Parathyroid adenoma (tissue), 2 donors: ENCODE measurements around the gene POU2AF3.

ENCODE experiments used
- H2AFZ ChIP-seq: fragments of 300-600 bp; sonication (generic); one replicate; pipeline ENCODE4 v1.7.0; 2017; ENCODE audit warnings: antibody characterized with exemption, mild to moderate bottlenecking
- H3K27ac ChIP-seq: fragments of 300-600 bp; sonication (generic); one replicate; pipeline ENCODE4 v1.7.0; 2017
- H3K27me3 ChIP-seq: fragments of 300-600 bp; sonication (generic); one replicate; pipeline ENCODE4 v1.7.0; 2017; ENCODE audit warnings: low read length; ENCODE audit not compliant: control insufficient read depth, insufficient read depth
- H3K36me3 ChIP-seq: fragments of 300-600 bp; sonication (generic); one replicate; pipeline ENCODE4 v1.7.0; 2017; ENCODE audit warnings: low read length; ENCODE audit not compliant: control insufficient read depth, insufficient read depth
- H3K4me1 ChIP-seq: fragments of 300-600 bp; sonication (generic); one replicate; pipeline ENCODE4 v1.7.0; 2017; ENCODE audit warnings: control low read depth
- H3K4me2 ChIP-seq: fragments of 300-600 bp; sonication (generic); one replicate; pipeline ENCODE4 v1.7.0; 2017; ENCODE audit warnings: low read length
- H3K4me3 ChIP-seq: fragments of 300-600 bp; sonication (generic); one replicate; pipeline ENCODE4 v1.7.0; 2017; ENCODE audit warnings: low read depth, low read length
- H3K79me2 ChIP-seq: fragments of 300-600 bp; sonication (generic); one replicate; pipeline ENCODE4 v1.7.0; 2017; ENCODE audit warnings: control low read depth
- H3K9ac ChIP-seq: fragments of 300-600 bp; sonication (generic); one replicate; pipeline ENCODE4 v1.7.0; 2017; ENCODE audit warnings: mild to moderate bottlenecking
- H3K9me3 ChIP-seq: fragments of 300-600 bp; sonication (generic); one replicate; pipeline ENCODE4 v1.7.0; 2017; ENCODE audit warnings: low read length; ENCODE audit not compliant: control insufficient read depth
- CTCF ChIP-seq: fragments of 300-600 bp; sonication (generic); IDR thresholded peaks from one replicate; pipeline ENCODE4 v1.7.0; 2017; ENCODE audit warnings: antibody characterized with exemption, mild to moderate bottlenecking
- donor health status: primary hyperparathyroidism.

Gene POU2AF3

GRCh38 chr11:111307472-111308108, 9.2 kb downstream of the POU2AF3 start:
- H3K9me3 ChIP-seq, result no peaks in the 10 kb centered on the region
- no peak overlapping the region for H2AFZ ChIP-seq
- no peak overlapping the region for H3K27ac ChIP-seq
- no peaks in the 10 kb centered on the region for H3K79me2 ChIP-seq
- no peak overlapping the region for H3K9ac ChIP-seq
- no peaks in the 10 kb centered on the region for H3K27me3 ChIP-seq
- H3K4me1 ChIP-seq, result peaks cover 7% of the 10 kb centered on the region
- no peak for TF ChIP-seq CTCF
- H3K4me2 ChIP-seq, result no peak overlapping the region
- no peak overlapping the region for H3K4me3 ChIP-seq
- H3K36me3 ChIP-seq, result no peaks in the 10 kb centered on the region

- no peak overlapping the region for H3K4me2 ChIP-seq
- H3K9ac ChIP-seq, result no peak overlapping the region
- H3K4me3 ChIP-seq, result no peak overlapping the region
- no peaks in the 10 kb centered on the region for H3K79me2 ChIP-seq
- H3K9me3 ChIP-seq, result no peaks in the 10 kb centered on the region
- no peak overlapping the region for H2AFZ ChIP-seq
- TF ChIP-seq CTCF, result no peak
- no peaks in the 10 kb centered on the region for H3K36me3 ChIP-seq
- no peak overlapping the region for H3K27ac ChIP-seq
- H3K27me3 ChIP-seq, result no peaks in the 10 kb centered on the region
- peaks cover 3% of the 10 kb centered on the region for H3K4me1 ChIP-seq
Observed at GRCh38 chr11:111308140-111308539, 9.8 kb downstream of the POU2AF3 start.

DNA sequence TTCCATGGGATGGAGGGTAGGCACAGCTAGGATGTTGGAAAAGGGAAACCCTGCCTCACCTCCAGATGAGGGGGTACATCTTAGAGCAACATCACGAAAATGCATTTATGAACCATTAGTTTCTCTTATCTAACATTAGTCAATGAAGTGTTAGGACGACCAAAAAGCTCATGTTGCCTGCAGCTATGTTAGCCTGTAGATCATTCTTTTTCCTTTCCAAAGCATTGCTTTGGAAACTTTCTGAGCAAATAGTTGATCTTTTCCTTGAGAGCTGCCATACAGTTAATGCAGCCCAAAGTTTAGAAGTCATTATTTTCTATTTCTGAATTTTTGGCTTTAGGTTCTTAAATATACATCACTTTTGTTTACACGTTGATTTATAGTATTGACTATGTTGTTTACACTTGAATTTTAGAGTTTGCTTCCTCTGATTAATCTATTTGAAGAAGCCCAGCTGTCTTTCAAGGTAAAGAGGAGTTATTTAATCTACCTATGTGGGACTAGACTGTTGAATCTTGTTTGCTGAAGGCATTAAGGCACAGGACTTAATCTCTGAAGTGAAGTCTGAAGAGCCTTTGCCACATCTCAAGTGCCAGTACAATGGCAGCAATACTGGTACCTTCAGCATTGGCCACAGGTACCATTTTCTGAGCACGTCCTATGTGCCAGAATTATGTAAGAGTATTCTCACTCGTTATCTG, 11.0 kb downstream of the POU2AF3 start:
- no peak overlapping the region for H3K4me3 ChIP-seq
- no peak overlapping the region for H3K4me2 ChIP-seq
- H3K79me2 ChIP-seq, result no peaks in the 10 kb centered on the region
- peaks cover 3% of the 10 kb centered on the region for H3K4me1 ChIP-seq
- H3K36me3 ChIP-seq, result no peaks in the 10 kb centered on the region
- no peak overlapping the region for H2AFZ ChIP-seq
- TF ChIP-seq CTCF, result no peak
- no peaks in the 10 kb centered on the region for H3K9me3 ChIP-seq
- H3K9ac ChIP-seq, result no peak overlapping the region
- H3K27ac ChIP-seq, result no peak overlapping the region
- no peaks in the 10 kb centered on the region for H3K27me3 ChIP-seq

GRCh38 chr11:111310088-111310487, 11.7 kb downstream of the POU2AF3 start:
- Histone ChIP-seq H3K27me3 (no peaks in the 10 kb centered on the region), H3K79me2 (no peaks in the 10 kb centered on the region), H3K27ac (no peak overlapping the region), H3K9me3 (no peaks in the 10 kb centered on the region), H3K9ac (no peak overlapping the region), H3K4me2 (no peak overlapping the region), H3K4me3 (no peak overlapping the region), H2AFZ (no peak overlapping the region), H3K4me1 (peaks cover 3% of the 10 kb centered on the region), H3K36me3 (no peaks in the 10 kb centered on the region)
- no peak for TF ChIP-seq CTCF

DNA sequence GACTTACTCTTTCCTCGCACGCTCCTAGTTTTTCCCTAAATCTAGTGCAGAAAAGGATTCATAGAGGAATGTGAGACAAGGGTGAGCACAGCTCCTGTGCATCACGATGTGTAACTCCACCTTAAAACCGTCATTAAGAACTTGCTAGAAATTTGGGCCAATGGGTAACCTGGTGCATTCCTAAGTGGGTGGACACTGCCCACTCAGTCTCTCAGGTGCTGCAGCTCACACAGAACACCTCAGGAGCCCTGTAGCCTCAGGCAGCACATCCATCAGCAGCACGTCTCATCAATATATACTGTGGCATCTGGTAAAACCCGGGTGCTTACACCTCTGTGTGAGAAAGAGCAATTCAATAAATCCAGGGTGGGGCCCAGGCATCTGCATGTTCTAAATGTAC, 12.4 kb downstream of the POU2AF3 start:
- H3K9me3 ChIP-seq, result no peaks in the 10 kb centered on the region
- no peak for TF ChIP-seq CTCF
- no peak overlapping the region for H2AFZ ChIP-seq
- no peak overlapping the region for H3K9ac ChIP-seq
- H3K4me2 ChIP-seq, result no peak overlapping the region
- H3K27ac ChIP-seq, result no peak overlapping the region
- H3K36me3 ChIP-seq, result no peaks in the 10 kb centered on the region
- H3K4me1 ChIP-seq, result peaks cover 2% of the 10 kb centered on the region
- H3K4me3 ChIP-seq, result no peak overlapping the region
- no peaks in the 10 kb centered on the region for H3K27me3 ChIP-seq
- H3K79me2 ChIP-seq, result no peaks in the 10 kb centered on the region
